ENCODE measurements around the gene NTHL1. TPM values are rescaled to one million over a fixed set of nuclear protein-coding genes. Genes with fewer than 3 reads are reported as not detected.
"Not testable (repeated sequence)": the region's sequence is repeated elsewhere in the genome, so short reads cannot be mapped to it uniquely, and the experiment has no call there.

Gene NTHL1
- total RNA-seq, 2 donors from 2014 or later: 10.3 to 17.7 TPM

- no peaks in the 10 kb centered on the region for H3K9me3 ChIP-seq
- H3K36me3 ChIP-seq: no peaks in the 10 kb centered on the region
- no peak for DNase-seq (ENCODE audit: low spot score)
- H3K27ac ChIP-seq: no peak overlapping the region
- no peak overlapping the region for H3K4me3 ChIP-seq
- peaks cover 0 to 14% of the 10 kb centered on the region in 2 donors for H3K4me1 ChIP-seq
- no peak for TF ChIP-seq CTCF (IDR thresholded peaks at IDR 0.05)
- peaks cover 4 to 6% of the 10 kb centered on the region in 2 donors for H3K27me3 ChIP-seq
These were observed 32.3 kb downstream of the NTHL1 start for GRCh38 chr16:2015117-2015946.

- H3K4me1 ChIP-seq: peaks cover 0 to 15% of the 10 kb centered on the region in 2 donors
- H3K36me3 ChIP-seq: no peaks in the 10 kb centered on the region
- H3K9me3 ChIP-seq: no peaks in the 10 kb centered on the region
- DNase-seq (ENCODE audit: low spot score): no peak
- TF ChIP-seq CTCF (IDR thresholded peaks at IDR 0.05): no peak
- no peak overlapping the region for H3K27ac ChIP-seq
- no peak overlapping the region for H3K4me3 ChIP-seq
- H3K27me3 ChIP-seq: no peaks in the 10 kb centered on the region
These were observed 34.1 kb downstream of the NTHL1 start for GRCh38 chr16:2013527-2013926.

- not testable (repeated sequence) for H3K36me3 ChIP-seq; H3K27ac ChIP-seq; H3K9me3 ChIP-seq; DNase-seq (ENCODE audit: low spot score); H3K27me3 ChIP-seq; H3K4me3 ChIP-seq
- H3K4me1 ChIP-seq: peaks cover 0 to 33% of the 10 kb centered on the region in 2 donors
These were observed 35.9 kb downstream of the NTHL1 start for GRCh38 chr16:2011726-2012125.

GRCh38 chr16:2009791-2010510 lies 37.7 kb downstream of the NTHL1 start, which contains the start of gene ZNF598:
Gene ZNF598 (minus strand): TSS chr16:2009821.
- H3K4me3 ChIP-seq: peak within 1 kb of the TSS; percentile 92 to 99
- DNase-seq (ENCODE audit: low spot score): peak; percentile 73
- peak within 1 kb of the TSS; percentile 84 to 91 for H3K27ac ChIP-seq
- no peaks in the 10 kb centered on the region for H3K27me3 ChIP-seq
- H3K4me1 ChIP-seq: peaks cover 0 to 51% of the 10 kb centered on the region in 2 donors
- no peaks in the 10 kb centered on the region for H3K36me3 ChIP-seq
- peak in 1 of 2 donors; percentile 11 for TF ChIP-seq CTCF (IDR thresholded peaks at IDR 0.05)
- H3K9me3 ChIP-seq: no peaks in the 10 kb centered on the region

GRCh38 chr16:2009164-2009711 lies 38.4 kb downstream of the NTHL1 start:
- Histone ChIP-seq H3K36me3 (no peaks in the 10 kb centered on the region), H3K27me3 (no peaks in the 10 kb centered on the region), H3K9me3 (no peaks in the 10 kb centered on the region), H3K4me3 (peak overlapping the region; percentile 92 to 99), H3K4me1 (peaks cover 0 to 58% of the 10 kb centered on the region in 2 donors), H3K27ac (peak overlapping the region; percentile 84 to 91)
- TF ChIP-seq CTCF (IDR thresholded peaks at IDR 0.05): no peak
- DNase-seq (ENCODE audit: low spot score): no peak

- DNase-seq (ENCODE audit: low spot score): no peak
These were observed 38.9 kb downstream of the NTHL1 start for GRCh38 chr16:2008631-2009163.

More at GRCh38 chr16:2008631-2009163, 38.9 kb downstream of the NTHL1 start:
- H3K27me3 ChIP-seq: no peaks in the 10 kb centered on the region
- H3K36me3 ChIP-seq: no peaks in the 10 kb centered on the region
- H3K4me3 ChIP-seq: peak overlapping the region; percentile 92 to 99
- peak overlapping the region; percentile 84 to 91 for H3K27ac ChIP-seq
- no peaks in the 10 kb centered on the region for H3K9me3 ChIP-seq
- H3K4me1 ChIP-seq: peaks cover 0 to 64% of the 10 kb centered on the region in 2 donors
- TF ChIP-seq CTCF (IDR thresholded peaks at IDR 0.05): no peak

Data from right atrium auricular region (tissue), 2 donors.